Endodermal cell (in vitro differentiated cells): ENCODE measurements around the gene MYLK2. TPM values are rescaled to one million over a fixed set of nuclear protein-coding genes. Genes with fewer than 3 reads are reported as not detected.

Experiments used
- DNase-seq: peaks from one replicate; pipeline ENCODE4 v3.0.0-alpha.2; 2017
- H3K27ac ChIP-seq: 2 replicates; pipeline ENCODE4 v1.5.1; 2013; ENCODE audit warnings: mild to moderate bottlenecking, low read depth, low read length, moderate library complexity
- H3K27me3 ChIP-seq: 2 replicates; pipeline ENCODE4 v1.6.1; 2013; ENCODE audit warnings: mild to moderate bottlenecking, low read length, moderate library complexity; ENCODE audit not compliant: insufficient read depth, control insufficient read depth, poor library complexity, severe bottlenecking
- H3K36me3 ChIP-seq: 2 replicates; pipeline ENCODE4 v1.7.0; 2013; ENCODE audit warnings: mild to moderate bottlenecking, low read length, moderate library complexity; ENCODE audit not compliant: control insufficient read depth, insufficient read depth
- H3K4me1 ChIP-seq: one replicate; pipeline ENCODE4 v1.7.0; 2013; ENCODE audit warnings: low read length; ENCODE audit not compliant: control insufficient read depth, insufficient read depth
- H3K4me3 ChIP-seq: 2 replicates; pipeline ENCODE4 v1.5.1; 2013; ENCODE audit warnings: mild to moderate bottlenecking, low read length, moderate library complexity
- H3K9ac ChIP-seq: 2 replicates; pipeline ENCODE4 v1.6.1; 2013; ENCODE audit warnings: mild to moderate bottlenecking, low read length, moderate library complexity; ENCODE audit not compliant: poor library complexity, severe bottlenecking; ENCODE audit errors: extremely low read depth
- H3K9me3 ChIP-seq: 2 replicates; pipeline ENCODE4 v1.6.1; 2013; ENCODE audit warnings: mild to moderate bottlenecking, low read length, moderate library complexity; ENCODE audit not compliant: control insufficient read depth
- H3K27ac Mint-ChIP-seq: 2 replicates; pipeline ENCODE4 v1.8.0; 2020; ENCODE audit warnings: mixed read lengths
- H3K27me3 Mint-ChIP-seq: 2 replicates; pipeline ENCODE4 v1.8.0; 2021; ENCODE audit warnings: mild to moderate bottlenecking, mixed read lengths; ENCODE audit not compliant: insufficient read depth
- H3K36me3 Mint-ChIP-seq: 2 replicates; pipeline ENCODE4 v1.8.0; 2020; ENCODE audit warnings: low read depth, mixed read lengths
- H3K4me1 Mint-ChIP-seq: 2 replicates; pipeline ENCODE4 v1.8.0; 2020; ENCODE audit warnings: mixed read lengths
- H3K4me3 Mint-ChIP-seq: 2 replicates; pipeline ENCODE4 v1.8.0; 2020; ENCODE audit warnings: mild to moderate bottlenecking, moderate library complexity, mixed read lengths
- H3K9me3 Mint-ChIP-seq: 2 replicates; pipeline ENCODE4 v1.8.0; 2020; ENCODE audit warnings: mild to moderate bottlenecking, mixed read lengths
- WGBS, 2 experiments: methylation state at CpG; one replicate each; pipeline versions ENCODE4 v1.1.5 to v1.1.7; 2013; ENCODE audit warnings: missing lambda C conversion rate in 2 of 2, mixed read lengths in 1 of 2; ENCODE audit not compliant: insufficient coverage in 1 of 2, insufficient read length in 1 of 2; 5-methylcytosine and 5-hydroxymethylcytosine counted together
- total RNA-seq, 2 donors: library from RNA; stranded (reverse); fragmentation: NEBNext Ultra II Directional in 1 of 2; extraction: Animal tissue kit (Norgen Biotek cat#: 25700) in 1 of 2; gene quantifications; 2 replicates in 1 of 2; 3 replicates in 1 of 2; pipeline ENCODE4 v1.2.1, GENCODE V29; 2021
- TF ChIP-seq, protein P1 (sequence below): fragments of 200-600 bp; sonication (generic); conservative IDR thresholded peaks from 2 replicates; pipeline ENCODE4 v1.5.0; 2021; ENCODE audit warnings: antibody characterized with exemption, mild to moderate bottlenecking

Gene MYLK2
- total RNA-seq, 2 donors from 2014 or later = 0.20 to 0.29 TPM

DNA sequence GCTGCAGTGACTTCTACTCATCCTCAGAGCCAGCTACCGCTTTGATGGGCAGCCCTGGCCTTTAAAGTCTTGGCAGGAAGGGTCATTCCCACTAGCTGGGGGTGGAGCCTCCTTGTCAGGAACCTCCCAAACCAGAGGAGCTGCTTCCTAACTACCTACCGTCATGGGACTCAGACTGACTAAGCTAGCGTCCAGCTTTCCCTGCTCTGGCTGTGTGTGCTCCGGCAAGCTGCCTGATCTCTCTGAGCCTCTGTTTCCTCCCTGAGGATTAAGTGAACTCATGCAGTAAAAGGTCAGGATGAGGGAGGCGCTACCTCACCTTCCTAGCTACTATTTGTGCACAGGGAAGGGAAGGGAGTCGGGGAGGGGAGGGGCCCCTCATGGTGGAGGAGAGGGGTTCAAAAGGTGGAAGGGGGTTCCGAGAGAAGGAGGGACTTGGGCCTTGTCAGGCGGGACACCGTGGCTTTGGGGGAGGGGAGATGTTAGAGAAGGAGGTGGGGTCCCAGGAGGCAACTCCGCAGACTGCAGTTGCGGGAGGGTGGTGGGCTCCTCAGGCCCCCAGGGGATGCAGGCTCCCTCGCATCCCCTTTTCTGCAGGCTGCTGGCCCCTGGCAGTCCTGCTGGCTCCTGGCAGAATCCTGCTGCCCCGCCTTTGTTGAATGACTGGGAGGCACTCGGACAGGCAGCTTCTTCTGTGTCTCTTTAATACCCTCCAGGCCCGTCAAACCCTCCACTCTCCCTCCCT is 41.4 kb downstream of the MYLK2 start:
- DNase-seq = peak; percentile 77
- Mint-ChIP-seq H3K27ac (no peak overlapping the region), H3K27me3 (peaks cover 17% of the 10 kb centered on the region), H3K9me3 (no peaks in the 10 kb centered on the region), H3K36me3 (no peaks in the 10 kb centered on the region), H3K4me3 (peak overlapping the region; percentile 71), H3K4me1 (peaks cover 9% of the 10 kb centered on the region)
- peak overlapping the region; percentile 81 for H3K27ac ChIP-seq
- no peaks in the 10 kb centered on the region for H3K36me3 ChIP-seq
- no peaks in the 10 kb centered on the region for H3K9me3 ChIP-seq
- WGBS, 2 experiments = 17 to 25% methylated on average over 5 to 15 of the region's 15 CpGs
- H3K4me3 ChIP-seq = peak overlapping the region; percentile 80
- H3K27me3 ChIP-seq = no peaks in the 10 kb centered on the region
- no peaks in the 10 kb centered on the region for H3K4me1 ChIP-seq
- peak overlapping the region; percentile 57 for H3K9ac ChIP-seq
- TF ChIP-seq, protein P1, sequence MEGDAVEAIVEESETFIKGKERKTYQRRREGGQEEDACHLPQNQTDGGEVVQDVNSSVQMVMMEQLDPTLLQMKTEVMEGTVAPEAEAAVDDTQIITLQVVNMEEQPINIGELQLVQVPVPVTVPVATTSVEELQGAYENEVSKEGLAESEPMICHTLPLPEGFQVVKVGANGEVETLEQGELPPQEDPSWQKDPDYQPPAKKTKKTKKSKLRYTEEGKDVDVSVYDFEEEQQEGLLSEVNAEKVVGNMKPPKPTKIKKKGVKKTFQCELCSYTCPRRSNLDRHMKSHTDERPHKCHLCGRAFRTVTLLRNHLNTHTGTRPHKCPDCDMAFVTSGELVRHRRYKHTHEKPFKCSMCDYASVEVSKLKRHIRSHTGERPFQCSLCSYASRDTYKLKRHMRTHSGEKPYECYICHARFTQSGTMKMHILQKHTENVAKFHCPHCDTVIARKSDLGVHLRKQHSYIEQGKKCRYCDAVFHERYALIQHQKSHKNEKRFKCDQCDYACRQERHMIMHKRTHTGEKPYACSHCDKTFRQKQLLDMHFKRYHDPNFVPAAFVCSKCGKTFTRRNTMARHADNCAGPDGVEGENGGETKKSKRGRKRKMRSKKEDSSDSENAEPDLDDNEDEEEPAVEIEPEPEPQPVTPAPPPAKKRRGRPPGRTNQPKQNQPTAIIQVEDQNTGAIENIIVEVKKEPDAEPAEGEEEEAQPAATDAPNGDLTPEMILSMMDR = no peak

GRCh38 chr20:31861135-31861384 is 41.9 kb downstream of the MYLK2 start:
- 0 to 1% methylated on average over 9 to 20 of the region's 20 CpGs for WGBS, 2 experiments
- Histone ChIP-seq H3K27ac (peak overlapping the region; percentile 81), H3K4me3 (peak overlapping the region; percentile 80), H3K27me3 (no peaks in the 10 kb centered on the region), H3K9ac (peak overlapping the region; percentile 57), H3K9me3 (no peaks in the 10 kb centered on the region), H3K4me1 (no peaks in the 10 kb centered on the region), H3K36me3 (no peaks in the 10 kb centered on the region)
- peaks cover 9% of the 10 kb centered on the region for H3K4me1 Mint-ChIP-seq
- TF ChIP-seq, protein P1 = no peak
- H3K27ac Mint-ChIP-seq = no peak overlapping the region
- H3K36me3 Mint-ChIP-seq = no peaks in the 10 kb centered on the region
- peak; percentile 84 for DNase-seq
- H3K4me3 Mint-ChIP-seq = peak overlapping the region; percentile 71
- peaks cover 17% of the 10 kb centered on the region for H3K27me3 Mint-ChIP-seq
- no peaks in the 10 kb centered on the region for H3K9me3 Mint-ChIP-seq

GRCh38 chr20:31861385-31862156 is 42.4 kb downstream of the MYLK2 start:
- Histone ChIP-seq H3K4me1 (no peaks in the 10 kb centered on the region), H3K27ac (peak overlapping the region; percentile 81), H3K9me3 (no peaks in the 10 kb centered on the region), H3K4me3 (peak overlapping the region; percentile 80), H3K9ac (peak overlapping the region; percentile 57), H3K27me3 (no peaks in the 10 kb centered on the region), H3K36me3 (no peaks in the 10 kb centered on the region)
- peak overlapping the region; percentile 71 for H3K4me3 Mint-ChIP-seq
- H3K27ac Mint-ChIP-seq = peak overlapping the region; percentile 94
- DNase-seq = peak; percentile 95
- 0 to 6% methylated on average over 24 to 60 of the region's 60 CpGs for WGBS, 2 experiments
- peaks cover 9% of the 10 kb centered on the region for H3K4me1 Mint-ChIP-seq
- peaks cover 21% of the 10 kb centered on the region for H3K27me3 Mint-ChIP-seq
- H3K36me3 Mint-ChIP-seq = no peaks in the 10 kb centered on the region
- no peaks in the 10 kb centered on the region for H3K9me3 Mint-ChIP-seq
- TF ChIP-seq, protein P1 = no peak
